Suppressor macrophage treated with lipopolysaccharide for 4 hours (primary cell): Measurements from ENCODE around the gene COG4.
A peak's percentile ranks its signal among the peaks of the same experiment; 100 is the strongest.

Experiments used
- DNase-seq: peaks from one replicate; pipeline ENCODE4 v3.0.0-alpha.2; 2020

COG4 gene

DNA sequence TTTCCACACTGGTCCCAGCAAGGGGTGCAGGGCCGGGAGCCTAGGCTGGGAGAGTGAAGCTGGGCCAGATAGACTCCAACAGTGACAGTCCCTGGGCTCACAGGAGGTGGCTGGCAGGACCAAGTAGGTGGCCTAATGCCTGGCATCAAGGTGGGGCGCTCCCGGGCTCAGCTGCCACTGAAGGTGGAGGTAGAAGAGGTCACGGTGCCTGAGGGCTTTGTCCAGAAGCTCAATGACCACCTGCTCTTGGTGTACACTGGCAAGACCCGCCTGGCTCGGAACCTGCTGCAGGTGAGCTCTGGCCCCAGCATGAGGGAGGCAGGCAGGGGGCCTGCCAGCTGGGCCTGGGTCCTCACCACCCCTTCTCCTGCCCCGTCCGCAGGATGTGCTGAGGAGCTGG is 45.2 kb downstream of the COG4 start:
- no peak for DNase-seq

DNA sequence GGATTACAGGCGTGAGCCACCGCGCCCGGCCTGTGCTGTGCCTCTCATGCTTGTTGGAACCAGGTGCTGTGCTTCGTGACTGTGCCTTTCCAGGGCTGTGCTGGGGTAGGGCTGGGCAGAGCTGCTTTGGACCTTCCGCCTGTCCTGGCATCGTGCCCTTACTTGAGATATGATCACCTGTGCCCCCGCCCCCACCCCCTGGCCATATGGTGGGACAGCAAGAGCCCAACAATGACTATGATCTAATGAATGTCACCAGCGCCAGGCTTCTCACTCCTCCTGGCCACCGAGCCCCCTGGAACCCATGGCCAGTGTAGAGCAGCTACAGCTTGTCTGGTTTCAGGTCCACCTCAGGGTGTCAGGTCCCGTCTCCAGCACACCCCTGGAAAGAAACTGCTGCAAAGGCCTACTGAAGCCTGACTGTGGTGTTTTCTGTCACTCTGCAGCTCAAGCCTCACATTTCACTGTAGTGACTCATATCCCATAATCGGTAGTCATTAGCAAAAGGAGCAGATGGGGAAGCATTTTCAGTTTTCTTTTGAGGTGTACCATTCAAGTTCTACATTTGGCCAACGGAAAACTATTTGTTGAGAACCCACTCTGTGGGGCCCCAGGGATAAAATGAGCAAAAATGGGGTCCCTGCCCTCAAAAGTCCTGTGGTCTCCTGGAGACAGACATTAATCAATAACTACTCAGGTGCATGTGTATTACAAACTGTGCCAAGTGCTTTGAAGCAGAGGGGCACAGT is 46.9 kb downstream of the COG4 start:
- DNase-seq, result peak; percentile 54

DNA sequence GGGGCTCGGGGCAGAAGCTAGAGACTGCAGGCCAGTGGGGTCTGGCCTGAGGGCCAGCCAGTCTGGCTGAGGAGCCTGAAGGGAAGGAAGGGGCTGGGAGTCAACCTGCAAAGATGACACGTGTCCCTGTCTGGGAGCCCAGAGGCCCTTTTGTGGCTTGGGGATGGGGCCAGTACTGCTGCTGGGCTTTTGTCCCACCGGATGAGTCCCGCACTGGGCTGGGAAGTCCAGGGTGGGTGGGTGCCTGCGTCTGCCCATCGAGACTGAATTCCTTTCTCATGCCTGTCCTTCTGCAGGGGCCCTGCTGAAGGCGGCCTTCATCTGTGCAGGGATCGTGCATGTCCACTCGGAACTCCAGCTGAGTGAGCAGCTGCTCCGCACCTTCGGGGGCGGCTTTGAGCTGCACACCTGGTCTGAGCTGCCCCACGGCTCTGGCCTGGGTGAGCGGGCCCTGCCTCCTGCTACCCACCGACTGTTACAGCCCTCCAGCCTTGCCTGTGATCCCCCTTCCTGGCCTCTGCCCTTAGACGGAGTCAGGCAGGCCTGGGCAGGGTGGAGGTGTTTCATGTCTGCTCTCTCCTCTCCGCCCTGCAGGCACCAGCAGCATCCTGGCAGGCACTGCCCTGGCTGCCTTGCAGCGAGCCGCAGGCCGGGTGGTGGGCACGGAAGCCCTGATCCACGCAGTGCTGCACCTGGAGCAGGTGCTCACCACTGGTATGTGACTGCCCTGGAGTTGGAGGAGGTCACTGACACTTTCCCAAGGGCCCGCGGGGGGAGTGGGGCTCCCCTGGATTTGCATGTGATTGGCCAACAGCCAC is 48.1 kb downstream of the COG4 start:
- no peak for DNase-seq

DNA sequence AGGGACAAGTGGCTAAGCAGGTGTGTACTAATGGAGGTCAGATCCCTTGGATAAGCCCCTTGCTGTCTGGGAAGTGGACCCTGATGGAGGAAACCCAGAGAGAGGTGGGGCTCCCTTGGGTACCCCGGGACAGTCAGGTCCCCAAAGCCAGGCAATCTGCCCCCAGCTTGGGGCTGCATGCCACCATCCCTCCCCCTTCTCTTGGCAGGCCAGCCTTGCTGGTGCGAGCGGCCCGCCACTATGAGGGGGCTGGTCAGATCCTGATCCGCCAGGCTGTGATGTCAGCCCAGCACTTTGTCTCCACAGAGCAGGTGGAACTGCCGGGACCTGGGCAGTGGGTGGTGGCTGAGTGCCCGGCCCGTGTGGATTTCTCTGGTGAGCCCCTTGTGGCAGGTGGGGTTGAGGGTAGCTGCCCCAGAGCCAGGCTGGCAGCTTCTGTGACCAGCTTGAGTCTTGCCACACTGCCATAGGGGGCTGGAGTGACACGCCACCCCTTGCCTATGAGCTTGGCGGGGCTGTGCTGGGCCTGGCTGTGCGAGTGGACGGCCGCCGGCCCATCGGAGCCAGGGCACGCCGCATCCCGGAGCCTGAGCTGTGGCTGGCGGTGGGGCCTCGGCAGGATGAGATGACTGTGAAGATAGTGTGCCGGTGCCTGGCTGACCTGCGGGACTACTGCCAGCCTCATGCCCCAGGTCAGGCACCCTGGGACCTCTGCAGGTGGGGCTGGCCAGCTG is 48.9 kb downstream of the COG4 start:
- DNase-seq, result no peak

DNA sequence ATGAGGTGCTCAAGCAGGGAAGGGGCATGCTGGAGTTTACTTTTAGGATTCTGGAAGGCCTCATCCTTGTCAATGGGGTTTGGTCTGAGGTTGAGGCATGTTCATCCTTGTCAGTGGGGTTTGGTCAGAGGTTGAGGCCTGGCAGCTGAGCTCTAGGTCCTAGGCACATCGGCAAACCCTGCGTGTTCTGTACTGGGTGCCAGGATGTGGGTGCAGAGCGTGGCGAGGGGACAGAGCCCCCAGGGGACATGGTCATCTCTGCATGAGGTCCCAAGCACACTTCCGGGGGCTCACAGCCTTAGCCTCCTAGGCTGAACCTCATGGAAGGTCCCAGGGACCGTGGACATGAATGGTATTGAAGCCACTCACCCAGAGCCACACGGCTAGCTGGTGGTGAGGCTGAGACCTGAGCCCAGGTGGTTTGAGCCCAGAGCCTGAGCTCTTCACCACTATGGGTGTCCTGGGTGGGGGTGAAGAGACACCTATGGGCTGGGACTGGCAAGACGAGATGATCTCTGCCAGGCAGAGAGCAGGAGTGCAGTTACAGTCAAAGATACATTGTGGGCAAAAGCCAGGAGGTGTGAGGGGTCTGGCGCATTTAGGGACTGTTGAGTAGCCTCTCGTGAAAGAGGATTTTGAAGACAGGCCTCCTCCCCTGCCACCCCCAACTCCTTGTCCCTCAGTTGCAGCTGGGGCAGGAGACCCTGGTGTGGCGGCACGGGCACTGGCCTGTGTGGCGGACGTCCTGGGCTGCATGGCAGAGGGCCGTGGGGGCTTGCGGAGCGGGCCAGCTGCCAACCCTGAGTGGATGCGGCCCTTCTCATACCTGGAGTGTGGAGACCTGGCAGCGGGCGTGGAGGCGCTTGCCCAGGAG is 49.7 kb downstream of the COG4 start:
- DNase-seq, result no peak

DNA sequence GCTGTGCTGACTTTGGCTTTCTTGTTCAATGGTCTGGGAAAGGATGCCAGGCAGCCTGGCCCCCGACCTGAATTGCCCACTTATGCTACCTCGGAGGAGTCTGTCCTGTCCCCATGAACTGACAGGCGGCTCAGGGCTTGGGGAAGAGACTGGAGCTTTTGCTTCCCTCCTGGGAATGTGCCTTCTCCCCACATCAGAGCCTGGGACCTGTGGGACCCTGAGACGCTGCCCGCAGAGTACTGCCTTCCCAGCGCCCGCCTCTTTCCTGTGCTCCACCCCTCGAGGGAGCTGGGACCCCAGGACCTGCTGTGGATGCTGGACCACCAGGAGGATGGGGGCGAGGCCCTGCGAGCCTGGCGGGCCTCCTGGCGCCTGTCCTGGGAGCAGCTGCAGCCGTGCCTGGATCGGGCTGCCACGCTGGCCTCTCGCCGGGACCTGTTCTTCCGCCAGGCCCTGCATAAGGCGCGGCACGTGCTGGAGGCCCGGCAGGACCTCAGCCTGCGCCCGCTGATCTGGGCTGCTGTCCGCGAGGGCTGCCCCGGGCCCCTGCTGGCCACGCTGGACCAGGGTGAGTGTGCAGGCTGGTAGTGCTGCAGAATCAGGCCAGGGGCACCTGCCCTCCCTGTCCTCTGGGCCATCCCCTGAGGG is 50.4 kb downstream of the COG4 start:
- DNase-seq, result no peak

DNA sequence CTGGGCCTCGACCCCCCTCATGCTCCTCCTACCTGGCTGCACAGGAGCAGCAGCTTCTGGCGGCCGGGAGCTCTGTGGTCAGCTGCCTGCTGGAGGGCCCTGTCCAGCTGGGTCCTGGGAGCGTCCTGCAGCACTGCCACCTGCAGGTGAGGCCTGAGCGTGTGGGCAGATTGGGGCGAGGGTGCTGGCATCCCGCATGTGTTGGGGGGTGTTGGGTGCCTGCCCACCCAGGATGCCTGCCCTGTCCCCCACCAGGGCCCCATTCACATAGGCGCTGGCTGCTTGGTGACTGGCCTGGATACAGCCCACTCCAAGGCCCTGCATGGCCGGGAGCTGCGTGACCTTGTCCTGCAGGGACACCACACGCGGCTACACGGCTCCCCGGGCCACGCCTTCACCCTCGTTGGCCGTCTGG is 52.4 kb downstream of the COG4 start:
- peak; percentile 26 for DNase-seq

DNA sequence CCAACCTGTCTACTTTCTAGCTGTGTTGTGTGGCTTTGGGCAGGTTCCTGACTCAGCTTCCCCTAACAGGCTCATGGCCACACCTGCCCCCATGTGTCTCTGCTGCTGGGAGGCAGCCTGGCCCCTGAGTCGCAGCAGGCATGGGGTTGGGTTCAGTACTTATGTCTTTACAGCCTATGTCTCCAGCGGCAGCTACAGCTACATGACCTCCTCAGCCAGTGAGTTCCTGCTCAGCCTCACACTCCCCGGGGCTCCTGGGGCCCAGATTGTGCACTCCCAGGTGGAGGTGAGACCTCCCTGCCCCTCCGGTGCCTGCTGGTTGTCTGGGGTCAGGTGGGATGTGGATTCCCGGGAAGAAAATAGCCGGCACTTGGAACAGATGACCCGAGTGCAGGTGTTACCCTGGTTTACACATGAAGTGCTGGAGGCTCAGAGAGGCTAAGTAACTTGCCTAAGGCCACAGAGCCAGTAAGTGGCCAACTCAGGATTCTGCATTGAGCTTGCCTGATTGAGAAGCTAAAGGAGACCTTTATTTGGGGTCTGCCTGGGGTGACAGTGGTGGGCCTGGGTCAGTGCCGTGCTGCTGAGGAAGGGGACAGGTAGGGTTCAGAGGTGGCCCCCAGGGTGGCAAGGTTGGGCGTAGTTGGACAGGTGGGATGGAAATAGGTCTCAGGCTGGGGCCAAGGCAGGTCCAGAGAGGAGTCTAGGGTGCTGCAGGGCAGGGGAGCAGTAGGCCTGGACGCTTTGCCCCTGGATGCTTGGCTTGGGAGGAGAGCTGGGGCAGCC is 53.0 kb downstream of the COG4 start:
- DNase-seq, result no peak

DNA sequence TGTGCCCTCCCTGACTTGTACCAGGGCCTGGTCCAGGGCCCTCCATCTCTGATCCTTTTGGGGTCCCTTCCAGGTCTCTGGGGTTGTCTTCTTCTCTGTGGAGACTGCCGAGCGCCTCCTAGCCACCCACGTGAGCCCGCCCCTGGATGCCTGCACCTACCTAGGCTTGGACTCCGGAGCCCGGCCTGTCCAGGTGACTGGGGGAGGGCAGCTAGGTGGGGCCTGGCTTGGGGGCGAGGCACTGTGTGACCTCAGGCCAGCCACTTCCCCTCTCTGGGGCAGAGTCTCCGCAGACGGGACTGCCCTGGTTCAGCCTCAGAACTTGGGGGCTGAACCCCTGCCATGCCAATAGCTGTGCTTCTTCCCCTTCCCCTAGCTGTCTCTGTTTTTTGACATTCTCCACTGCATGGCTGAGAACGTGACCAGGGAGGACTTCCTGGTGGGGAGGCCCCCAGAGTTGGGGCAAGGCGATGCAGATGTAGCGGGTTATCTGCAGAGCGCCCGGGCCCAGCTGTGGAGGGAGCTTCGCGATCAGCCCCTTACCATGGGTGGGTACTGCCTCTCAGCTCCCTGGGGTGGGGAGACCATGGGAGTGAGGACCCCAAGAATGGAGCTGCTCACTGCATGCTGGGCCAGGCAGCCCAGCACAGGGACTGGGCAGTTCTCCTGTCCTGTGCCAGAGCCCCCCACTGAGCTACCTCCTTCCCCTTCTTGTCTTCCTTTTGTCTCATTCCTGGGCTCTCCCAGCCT is 54.4 kb downstream of the COG4 start:
- DNase-seq, result no peak

DNA sequence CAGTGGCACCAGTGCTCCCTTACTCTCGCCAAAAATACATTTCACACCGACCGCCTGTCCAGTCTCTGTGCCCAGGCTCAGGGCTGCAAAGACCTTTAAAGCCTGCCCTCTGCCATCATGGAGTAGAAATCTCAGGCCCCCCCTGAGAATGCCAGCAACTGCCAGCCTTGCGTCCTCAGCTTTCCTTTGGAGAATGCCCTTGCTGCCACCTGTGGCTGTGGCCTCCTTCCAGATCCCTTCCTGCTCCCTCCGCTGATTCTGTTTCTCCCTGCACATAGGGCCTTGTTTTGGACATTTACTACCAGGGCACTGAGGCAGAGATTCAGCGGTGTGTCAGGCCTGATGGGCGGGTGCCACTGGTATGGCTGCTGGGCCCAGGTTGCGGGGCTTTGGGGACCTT is 55.7 kb downstream of the COG4 start:
- no peak for DNase-seq

DNA sequence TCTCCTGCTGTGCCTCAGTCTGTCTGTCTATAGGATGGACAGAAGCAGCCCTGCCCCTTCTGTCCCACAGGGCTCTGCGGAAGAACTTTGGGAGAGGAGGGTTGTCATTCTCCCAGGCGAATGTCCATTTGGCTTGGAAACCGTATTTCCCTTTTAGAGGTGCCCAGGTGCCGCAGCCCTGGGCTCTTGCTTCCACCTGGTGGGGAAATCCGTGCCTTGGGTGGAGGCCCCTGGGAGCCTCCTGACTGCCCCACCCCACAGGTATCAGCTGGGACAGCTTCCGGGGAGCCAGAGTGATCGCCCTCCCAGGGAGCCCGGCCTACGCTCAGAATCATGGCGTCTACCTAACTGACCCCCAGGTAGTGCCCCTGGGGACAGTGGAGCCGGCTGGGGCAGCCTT is 56.2 kb downstream of the COG4 start:
- DNase-seq, result no peak

DNA sequence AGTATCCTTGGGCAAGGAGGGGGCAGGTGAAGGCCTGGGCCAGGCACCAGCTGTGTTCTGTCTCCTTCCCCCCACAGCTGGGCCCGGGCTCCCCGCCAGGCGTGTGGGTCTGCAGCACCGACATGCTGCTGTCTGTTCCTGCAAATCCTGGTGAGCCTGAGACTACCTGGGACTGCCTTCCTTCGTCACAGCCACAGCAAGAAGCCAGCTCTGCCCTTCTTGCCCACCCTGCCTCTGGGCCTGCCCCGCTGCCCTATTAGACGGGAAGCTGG is 56.6 kb downstream of the COG4 start:
- DNase-seq, result no peak

DNA sequence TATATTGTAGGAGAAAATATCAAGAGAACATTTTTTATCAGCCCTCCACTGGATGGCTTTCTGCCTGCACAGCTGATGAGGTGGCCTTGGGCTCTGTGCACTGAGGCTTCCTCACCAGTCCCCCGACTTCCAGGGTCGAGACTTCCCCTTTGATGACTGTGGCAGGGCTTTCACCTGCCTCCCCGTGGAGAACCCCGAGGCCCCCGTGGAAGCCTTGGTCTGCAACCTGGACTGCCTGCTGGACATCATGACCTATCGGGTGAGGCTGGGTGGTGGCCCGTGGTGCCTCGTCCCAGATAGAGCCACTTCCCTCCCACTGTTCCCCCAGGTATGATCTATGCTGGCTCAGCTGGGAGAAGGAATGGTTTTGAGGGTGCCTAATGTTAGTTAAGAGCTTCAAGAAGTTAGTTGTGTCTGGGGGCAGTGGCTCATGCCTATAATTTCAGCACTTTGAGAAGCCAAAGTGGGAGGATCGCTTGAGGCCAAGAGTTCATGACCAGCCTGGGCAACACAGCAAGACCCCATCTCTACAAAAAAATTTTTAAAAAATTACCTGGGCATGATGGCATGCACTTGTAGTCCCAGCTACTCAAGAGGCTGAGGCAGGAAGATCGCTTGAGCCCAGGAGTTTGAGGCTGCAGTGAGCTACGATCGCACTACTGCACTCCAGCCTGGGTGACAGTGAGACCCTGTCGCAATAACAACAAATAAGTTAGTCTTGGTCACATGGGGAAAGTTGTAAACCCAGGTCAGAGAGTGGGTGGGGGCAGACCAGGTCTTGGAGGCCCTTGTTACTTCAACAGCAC is 57.2 kb downstream of the COG4 start:
- no peak for DNase-seq

DNA sequence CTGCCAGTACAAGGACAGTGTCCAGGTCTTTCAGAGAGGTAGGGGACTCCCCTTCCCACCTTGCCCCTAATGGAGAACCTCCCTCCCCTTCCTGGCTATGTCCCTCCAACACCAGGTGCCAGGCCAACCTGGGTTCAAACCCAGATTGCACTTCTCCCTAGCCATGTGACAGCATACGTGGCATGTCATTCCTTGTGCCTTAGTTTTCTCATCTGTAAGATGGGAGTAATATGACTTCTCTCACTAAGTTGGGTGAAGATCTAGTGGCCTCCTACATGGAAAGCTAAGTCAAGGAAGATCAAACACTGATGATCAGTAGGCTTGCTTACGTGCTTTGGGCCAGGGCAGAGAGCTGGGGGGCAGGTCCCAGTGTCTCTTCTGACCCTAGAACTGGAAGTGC is 60.1 kb downstream of the COG4 start:
- DNase-seq, result no peak

DNA sequence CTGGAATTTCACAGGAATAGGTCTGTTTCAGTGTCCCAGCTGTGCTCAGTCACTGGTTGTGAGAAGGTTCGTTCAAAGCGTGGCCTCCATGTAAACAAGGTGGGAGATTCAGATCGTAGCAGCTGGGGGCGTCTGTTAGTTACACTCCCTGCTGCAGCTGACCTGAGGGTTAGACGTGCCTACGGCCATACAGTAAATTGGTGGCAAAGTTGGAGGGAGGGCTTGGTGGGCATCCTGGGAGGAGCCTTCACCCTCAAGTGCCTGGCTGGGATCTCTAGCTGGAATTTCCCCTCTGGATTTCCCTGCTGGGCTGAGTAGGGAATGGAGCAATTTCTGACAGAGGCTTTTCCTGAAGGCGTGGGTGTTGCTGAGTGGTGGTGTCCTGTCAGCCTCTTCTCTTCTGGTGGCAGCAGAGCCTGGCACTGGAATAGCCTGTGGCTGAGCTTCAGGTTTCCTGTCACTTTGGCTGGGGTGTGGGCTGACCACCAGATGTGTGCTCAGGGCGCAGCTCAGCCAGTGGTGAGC is 62.6 kb downstream of the COG4 start:
- peak; percentile 73 for DNase-seq

DNA sequence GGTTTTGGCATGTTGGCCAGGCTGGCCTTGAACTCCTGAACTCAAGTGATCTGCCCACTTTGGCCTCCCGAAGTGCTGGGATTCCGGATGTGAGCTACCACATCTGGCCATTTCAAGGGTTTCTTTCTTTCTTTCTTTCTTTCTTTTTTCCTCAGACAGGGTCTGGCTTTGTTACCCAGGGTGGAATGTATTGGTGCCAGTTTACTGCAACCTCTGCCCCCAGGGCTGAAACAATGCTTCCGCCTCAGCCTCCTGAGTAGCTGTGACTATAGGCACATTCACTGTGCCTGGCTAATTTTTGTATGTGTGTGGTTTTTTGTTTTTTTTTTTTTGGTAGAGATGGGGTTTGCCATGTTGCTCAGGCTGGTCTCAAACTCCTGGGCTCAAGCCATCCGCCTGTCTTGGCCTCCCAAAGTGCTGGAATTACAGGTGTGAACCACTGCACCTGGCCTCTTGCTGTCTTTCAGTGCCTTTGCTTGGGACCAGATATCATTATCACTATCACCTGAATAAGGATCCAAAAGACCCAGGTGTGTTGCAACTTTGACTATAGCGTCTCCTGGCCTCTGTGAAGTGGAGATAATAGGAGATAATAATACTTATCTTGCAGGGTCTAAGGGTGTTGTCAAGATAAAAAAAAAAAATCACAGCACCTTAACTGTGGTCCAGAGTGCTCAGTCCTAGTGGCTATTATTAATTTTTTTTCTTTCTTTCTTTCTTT is 65.7 kb downstream of the COG4 start:
- DNase-seq, result no peak

DNA sequence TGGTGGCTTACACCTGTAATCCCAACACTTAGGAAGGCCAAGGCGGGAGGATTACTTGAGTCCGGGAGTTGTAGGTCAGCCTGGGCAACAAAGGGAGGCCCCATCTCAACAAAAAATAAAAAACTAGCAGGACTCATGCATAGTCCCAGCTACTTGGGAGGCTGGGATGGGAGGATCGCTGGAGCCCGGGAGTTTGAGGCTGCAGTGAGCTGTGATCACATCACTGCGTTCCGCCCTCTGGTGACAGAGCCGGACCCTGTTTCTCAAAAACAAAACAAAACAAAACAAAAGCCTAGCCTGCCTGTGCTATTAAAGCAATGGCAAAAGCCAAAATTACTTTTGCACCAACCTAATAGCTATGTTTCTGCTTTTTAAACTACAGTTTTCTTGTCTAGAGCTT is 67.4 kb downstream of the COG4 start:
- no peak for DNase-seq

DNA sequence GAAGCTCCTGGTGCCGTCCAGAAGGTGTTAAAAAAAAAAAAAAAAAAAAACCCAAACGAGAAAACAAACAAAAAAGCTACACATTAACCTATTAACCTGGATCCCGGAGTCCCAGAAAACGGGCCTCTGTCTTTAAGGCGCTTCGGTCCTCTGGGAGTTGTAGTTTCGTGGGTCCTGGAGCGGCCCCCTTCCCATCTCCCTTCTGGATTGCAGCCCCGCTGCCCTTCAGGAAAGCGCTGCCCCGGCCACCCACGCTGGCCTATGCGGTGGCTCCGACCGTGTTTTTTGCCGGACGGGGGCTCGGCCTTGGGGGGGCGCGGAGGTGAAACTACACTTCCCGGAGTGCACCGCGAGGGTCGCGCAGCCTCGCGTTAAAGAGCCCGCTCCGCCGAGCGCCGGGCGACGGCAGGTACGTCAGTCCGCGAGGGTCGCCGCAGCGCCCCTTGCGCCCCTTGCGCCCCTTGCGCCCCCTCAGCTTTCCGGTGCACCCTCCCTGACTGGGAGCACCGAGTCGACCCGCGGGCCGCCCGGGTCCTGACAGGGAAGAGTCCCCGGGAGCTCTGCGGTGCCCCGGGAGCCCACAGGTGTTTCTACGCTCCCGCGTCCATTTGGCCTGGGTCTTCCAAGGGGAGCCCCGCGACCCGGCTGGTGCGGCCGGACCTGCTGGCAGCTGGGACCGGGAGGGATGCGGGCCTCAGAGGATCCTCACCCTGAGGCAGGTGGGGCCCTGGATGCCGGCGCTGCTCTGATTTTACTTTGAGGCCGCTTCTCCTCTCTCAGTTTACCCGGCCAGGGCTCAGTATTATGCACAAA is 68.9 kb downstream of the COG4 start, which contains the start of gene FCSK:
Gene FCSK, plus strand, starts transcription at position 374 of the 813 bp plus-strand sequence. CDS start 8,596 bp downstream, outside the sequence.
- peak; percentile 69 for DNase-seq
